ENCODE results near the gene FOLR3. TPM values are rescaled to one million over a fixed set of nuclear protein-coding genes. Genes with fewer than 3 reads are reported as not detected.

Gene FOLR3
- total RNA-seq, 1 experiment from 2014 or later = 4.5 TPM

DNA sequence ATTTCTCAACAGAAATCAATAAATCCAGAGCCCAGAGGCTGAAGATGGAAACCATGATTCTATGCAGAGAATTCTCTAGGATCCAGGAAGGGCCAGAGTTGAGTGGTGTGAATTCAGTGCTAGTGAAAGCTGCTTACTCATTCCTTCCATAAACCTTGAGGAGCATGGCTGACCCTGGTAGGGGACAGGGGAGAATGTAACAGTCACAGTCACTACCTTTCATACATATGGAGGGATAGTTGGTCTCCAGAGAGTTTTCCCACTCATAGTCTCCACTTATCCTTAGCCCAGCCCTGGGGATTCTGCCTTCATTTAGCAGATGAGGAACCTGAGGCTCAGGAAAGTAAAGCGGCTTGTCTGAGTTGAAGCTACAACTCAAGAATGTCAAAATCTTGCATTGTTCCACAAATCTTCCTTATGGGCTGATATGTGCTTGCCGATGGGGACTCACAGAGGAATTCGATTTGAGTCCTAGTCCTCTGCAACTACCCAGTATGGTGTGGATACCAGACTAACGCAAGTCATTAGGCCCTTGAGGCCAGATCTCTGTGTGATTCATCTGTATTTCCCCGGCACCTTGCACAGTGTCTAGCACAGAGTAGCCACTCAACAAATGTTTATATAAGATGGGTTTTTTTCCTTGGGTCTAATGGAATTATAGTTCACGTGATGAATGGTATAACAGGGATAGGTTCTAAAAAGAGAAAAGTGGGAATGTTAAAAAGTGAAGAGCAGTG is 19.3 kb upstream of the FOLR3 start:
- no peak overlapping the region for H3K4me3 ChIP-seq
- no peak for DNase-seq
- H3K27me3 ChIP-seq = no peaks in the 10 kb centered on the region
- no peaks in the 10 kb centered on the region; the same call in 1 of the 2 replicates for H3K9me3 ChIP-seq
- H3K36me3 ChIP-seq = peaks cover 4% of the 10 kb centered on the region

DNA sequence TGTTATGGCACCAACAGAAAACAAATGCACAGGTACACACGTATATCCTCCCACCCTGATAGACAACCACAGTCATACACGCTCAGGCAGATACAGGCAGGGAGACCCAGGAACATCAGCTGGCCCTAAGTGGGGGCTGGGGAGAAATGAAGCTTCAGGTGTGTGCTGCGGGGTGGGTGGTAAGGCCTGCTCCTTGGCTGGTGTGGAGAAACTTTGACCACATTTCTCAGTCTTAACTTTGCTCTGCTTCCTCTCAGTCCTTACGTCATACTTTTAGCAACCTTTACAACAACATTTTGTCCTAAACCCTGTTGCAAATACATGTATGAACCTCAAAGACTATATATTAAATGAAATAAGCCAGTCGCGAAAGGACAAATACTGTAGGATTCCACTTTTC is 16.3 kb upstream of the FOLR3 start:
- Histone ChIP-seq H3K27me3 (no peaks in the 10 kb centered on the region), H3K36me3 (no peaks in the 10 kb centered on the region; the same call in 1 of the 2 replicates), H3K9me3 (no peaks in the 10 kb centered on the region; the same call in 1 of the 2 replicates), H3K4me3 (no peak overlapping the region)
- DNase-seq = no peak

DNA sequence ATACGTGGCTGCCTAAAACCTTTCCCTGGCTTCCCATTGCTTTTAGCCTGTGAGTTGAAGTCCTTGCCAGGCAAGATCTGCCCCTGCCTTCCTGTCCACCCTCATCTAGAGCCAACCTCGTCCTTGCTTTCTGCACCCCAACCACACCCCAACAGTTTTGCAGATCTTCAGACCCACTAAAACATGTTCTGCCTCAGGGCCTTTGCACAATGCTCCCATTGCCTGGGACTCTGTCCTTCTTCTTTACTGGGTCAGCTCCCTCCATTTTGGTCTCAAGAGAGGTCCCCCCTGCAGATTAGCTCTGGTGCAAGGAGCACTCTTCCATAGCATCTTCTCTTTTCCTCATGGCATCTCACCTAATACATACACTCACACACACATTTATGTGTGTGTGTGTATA is 14.6 kb upstream of the FOLR3 start:
- DNase-seq = no peak
- no peaks in the 10 kb centered on the region; the same call in 1 of the 2 replicates for H3K36me3 ChIP-seq
- no peak overlapping the region for H3K4me3 ChIP-seq
- no peaks in the 10 kb centered on the region; the same call in 1 of the 2 replicates for H3K9me3 ChIP-seq
- no peaks in the 10 kb centered on the region for H3K27me3 ChIP-seq

DNA sequence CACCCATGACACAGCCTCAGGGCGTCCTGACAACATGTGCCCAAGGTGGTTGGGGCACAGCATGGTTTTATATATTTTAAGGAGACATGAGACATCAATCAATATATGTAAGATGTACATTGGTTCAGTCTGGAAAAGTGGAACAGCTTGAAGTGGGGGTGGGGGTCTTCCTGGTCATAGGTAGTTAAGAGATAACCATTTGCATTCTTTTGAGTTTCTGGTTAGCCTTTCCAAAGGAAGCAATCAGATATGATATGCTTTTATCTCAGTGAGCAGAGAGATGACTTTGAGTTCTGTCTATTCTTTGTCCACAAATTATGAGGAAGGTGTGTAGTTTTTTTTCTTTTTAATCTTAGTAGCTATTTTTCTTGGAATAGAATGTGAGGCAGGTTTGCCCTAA is 12.9 kb upstream of the FOLR3 start:
- DNase-seq = no peak
- H3K9me3 ChIP-seq = no peaks in the 10 kb centered on the region; the same call in 1 of the 2 replicates
- no peaks in the 10 kb centered on the region for H3K27me3 ChIP-seq
- H3K4me3 ChIP-seq = no peak overlapping the region
- H3K36me3 ChIP-seq = no peaks in the 10 kb centered on the region; the same call in 1 of the 2 replicates

DNA sequence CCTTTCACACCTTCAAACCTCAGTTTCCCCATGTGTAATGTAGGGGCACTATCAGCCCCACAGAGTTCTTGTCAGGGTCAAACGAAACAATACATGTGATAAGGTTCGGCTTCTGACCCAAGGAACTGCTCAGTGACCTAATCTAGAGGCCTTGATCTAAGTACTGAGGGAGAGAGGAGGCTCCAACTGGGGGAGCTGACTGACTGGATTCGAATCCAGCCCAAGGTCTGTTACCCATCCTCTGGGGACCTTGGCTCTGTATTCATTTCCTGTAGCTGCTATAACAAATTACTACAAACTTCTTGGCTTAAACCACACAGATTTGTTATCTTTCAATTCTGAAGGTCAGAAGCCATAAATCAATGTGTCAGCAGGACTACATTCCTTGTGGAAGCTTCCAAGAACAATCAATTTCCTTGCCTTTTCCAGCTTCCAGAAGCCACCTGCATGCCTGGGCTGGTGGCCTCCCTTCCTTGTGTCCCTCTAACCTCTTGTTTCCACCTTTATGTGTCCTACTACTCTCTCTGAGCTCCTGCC is 12.3 kb upstream of the FOLR3 start:
- Histone ChIP-seq H3K9me3 (peaks cover 3% of the 10 kb centered on the region), H3K27me3 (no peaks in the 10 kb centered on the region), H3K36me3 (no peaks in the 10 kb centered on the region; the same call in 1 of the 2 replicates), H3K4me3 (no peak overlapping the region)
- no peak for DNase-seq

DNA sequence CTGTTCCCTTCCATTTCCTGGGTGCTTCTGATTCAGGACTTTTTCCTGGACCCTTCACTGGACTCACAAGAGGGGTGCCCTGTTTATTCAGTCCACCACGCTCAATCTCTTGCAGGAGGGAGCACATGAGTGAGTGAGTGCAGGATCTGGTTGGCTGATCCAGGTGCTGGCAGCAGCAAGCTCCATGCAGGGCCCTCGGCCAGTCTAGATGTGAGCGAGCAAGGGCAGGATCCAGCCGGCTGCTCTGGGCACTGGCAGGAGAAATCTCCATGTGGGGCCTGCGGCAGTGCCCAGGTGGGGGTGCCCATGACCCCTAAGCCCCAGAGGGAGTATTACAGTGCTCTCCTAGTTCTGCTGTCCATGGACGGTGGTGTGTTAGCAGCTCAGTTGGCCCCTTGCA is 11.5 kb upstream of the FOLR3 start:
- H3K36me3 ChIP-seq = no peaks in the 10 kb centered on the region

DNA sequence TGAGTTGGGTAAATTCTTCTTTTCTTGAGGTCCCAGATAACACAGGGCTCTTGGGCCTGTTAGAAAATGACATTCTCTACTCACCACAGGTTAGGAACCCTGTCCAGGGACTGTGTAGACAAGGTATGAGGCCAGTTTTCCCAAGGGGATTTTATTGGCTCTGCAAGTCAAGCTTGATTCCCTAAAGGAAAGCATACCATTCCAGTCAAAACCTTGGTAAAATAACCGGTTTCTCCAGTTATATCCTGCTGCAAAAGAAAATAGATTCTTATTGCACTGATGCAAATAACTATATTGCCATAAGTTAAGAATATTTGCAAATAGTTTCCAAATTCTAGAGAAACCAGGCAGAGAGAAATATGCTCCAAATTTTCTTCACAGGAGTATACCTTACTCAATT is 9.6 kb upstream of the FOLR3 start:
- H3K9me3 ChIP-seq = peaks cover 3% of the 10 kb centered on the region

More for the DNA sequence above, 11.5 kb upstream of the FOLR3 start:
- Histone ChIP-seq H3K4me3 (no peak overlapping the region), H3K27me3 (no peaks in the 10 kb centered on the region), H3K9me3 (peaks cover 3% of the 10 kb centered on the region)
- DNase-seq = no peak

DNA sequence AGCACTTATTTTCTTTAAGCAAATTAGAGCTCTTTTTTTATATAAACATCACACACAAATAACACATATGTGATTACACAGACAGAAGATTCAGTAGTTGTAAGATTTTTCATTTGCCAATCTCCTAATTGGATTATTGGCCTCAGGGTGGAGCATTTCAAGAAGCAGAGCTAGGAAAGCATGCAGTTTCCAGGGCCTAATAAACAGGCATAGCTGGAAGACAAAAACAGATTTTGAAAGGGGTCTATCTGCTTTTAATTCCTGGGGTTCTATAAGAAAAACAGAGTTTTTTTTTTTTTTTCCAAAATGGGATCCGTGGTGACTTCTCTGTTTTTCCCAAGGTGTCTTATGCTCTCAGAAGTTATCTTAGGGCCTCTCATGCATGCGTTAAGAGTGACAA is 7.6 kb upstream of the FOLR3 start:
- peaks cover 3% of the 10 kb centered on the region for H3K9me3 ChIP-seq

More for the DNA sequence above, 9.6 kb upstream of the FOLR3 start:
- no peak overlapping the region for H3K4me3 ChIP-seq
- DNase-seq = no peak
- H3K27me3 ChIP-seq = no peaks in the 10 kb centered on the region
- H3K36me3 ChIP-seq = no peaks in the 10 kb centered on the region

DNA sequence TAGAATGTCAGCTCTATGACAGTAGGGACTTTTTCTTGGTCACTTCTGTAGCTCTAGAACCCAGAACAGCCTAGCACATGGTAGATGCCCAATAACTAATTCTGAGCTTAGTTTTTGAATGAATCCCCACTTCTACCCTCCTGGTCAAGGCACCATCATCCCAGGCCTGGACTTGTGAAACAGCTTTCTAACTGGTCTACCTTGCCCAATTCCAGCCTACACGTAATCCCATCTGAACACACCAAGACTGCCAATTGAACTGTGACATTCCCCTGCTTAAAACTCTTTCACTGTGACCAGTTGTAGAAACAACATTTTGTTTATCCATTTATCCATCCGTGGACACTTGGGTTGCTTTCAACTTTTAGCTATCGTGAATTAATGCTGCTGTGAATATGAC is 6.1 kb upstream of the FOLR3 start:
- Histone ChIP-seq H3K4me3 (no peak overlapping the region), H3K27me3 (no peaks in the 10 kb centered on the region), H3K9me3 (peaks cover 3% of the 10 kb centered on the region), H3K36me3 (no peaks in the 10 kb centered on the region)
- DNase-seq = no peak

More for the DNA sequence above, 7.6 kb upstream of the FOLR3 start:
- Histone ChIP-seq H3K36me3 (no peaks in the 10 kb centered on the region), H3K27me3 (no peaks in the 10 kb centered on the region), H3K4me3 (no peak overlapping the region)
- DNase-seq = no peak

DNA sequence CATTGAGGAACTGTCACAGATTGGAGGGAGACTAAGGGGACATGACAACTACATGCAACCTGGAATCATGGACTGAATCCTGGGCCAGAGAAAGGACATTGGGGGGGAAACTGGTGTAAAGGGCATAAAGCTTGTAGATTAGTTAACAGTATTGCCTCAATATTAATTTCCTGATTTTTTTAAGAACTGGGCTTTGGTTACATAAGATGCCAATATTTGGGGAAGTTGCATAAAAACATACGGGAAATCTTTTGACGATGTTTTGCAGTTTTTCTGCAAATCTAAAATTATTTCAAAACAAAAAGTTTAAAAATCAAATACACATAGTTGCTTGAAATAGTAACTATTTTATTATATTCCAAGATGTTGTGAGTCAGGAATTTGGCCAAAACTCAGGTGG is 2.9 kb upstream of the FOLR3 start:
- Histone ChIP-seq H3K4me3 (no peak overlapping the region), H3K27me3 (no peaks in the 10 kb centered on the region), H3K36me3 (no peaks in the 10 kb centered on the region; the same call in none of the 2 replicates), H3K9me3 (peaks cover 10% of the 10 kb centered on the region)
- no peak for DNase-seq

DNA sequence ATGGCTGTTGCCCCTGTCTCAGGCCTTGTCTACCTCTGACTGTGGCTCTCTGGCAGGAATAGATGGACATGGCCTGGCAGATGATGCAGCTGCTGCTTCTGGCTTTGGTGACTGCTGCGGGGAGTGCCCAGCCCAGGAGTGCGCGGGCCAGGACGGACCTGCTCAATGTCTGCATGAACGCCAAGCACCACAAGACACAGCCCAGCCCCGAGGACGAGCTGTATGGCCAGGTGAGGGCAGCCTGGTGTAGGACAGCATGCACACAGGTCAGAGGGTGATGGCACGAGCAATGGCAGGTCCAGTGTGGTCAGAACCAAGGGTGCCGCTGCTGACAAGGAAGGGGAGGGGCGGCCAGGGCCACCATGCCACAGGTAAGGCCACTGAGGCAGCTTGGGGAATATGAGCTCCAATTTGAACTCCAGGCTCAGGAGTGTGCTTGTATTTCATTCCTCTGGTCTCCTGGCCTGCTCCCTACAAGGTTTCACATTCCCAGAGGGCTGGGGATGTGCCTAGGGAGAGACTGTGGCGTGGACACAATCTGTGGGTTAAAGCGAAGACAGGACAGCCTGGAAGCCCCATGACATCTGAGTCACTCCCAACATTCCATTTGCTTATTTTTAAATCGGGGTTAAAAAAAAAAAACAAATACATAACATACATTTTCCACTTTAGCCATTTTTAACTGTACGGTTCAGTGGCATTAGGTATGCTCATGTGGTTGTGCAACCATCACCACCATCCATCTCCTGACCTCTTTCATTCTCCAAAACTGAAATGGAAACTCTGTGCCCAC is 562 bp downstream of the FOLR3 start:
- Histone ChIP-seq H3K4me3 (no peak overlapping the region), H3K36me3 (peaks cover 4% of the 10 kb centered on the region), H3K9me3 (peaks cover 7% of the 10 kb centered on the region; the same call in 1 of the 2 replicates), H3K27me3 (no peaks in the 10 kb centered on the region)
- no peak for DNase-seq

DNA sequence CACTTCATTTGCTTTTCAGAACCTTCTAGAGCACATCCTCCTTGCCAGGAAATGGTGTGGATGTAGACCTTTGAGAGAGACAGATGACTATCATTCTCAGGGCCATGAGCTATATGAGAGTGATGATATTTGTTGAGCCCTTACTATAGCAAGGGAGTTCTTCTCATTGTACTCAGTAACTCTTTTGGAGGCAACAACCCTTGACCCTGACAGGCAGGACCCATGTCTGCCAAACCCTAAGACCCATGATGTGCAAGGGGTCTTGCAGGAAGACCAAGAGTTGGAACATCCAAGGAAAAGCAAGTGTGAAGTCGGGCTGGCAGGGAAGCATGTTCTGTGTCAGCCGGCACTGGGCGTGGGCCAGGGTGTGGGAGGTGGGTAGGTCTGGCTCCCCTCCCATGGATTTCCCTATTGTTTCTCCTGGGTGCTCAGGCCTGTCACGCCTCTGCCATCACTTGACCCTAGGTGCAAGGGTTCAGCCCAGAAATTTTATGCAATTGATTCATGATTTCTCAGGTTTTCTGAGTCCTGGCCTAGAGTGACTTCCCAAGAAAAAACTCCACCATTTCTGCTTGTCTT is 1.2 kb downstream of the FOLR3 start:
- Histone ChIP-seq H3K27me3 (no peaks in the 10 kb centered on the region), H3K36me3 (peaks cover 4% of the 10 kb centered on the region), H3K9me3 (peaks cover 7% of the 10 kb centered on the region; the same call in 1 of the 2 replicates), H3K4me3 (no peak overlapping the region)
- DNase-seq = peak; percentile 22

DNA sequence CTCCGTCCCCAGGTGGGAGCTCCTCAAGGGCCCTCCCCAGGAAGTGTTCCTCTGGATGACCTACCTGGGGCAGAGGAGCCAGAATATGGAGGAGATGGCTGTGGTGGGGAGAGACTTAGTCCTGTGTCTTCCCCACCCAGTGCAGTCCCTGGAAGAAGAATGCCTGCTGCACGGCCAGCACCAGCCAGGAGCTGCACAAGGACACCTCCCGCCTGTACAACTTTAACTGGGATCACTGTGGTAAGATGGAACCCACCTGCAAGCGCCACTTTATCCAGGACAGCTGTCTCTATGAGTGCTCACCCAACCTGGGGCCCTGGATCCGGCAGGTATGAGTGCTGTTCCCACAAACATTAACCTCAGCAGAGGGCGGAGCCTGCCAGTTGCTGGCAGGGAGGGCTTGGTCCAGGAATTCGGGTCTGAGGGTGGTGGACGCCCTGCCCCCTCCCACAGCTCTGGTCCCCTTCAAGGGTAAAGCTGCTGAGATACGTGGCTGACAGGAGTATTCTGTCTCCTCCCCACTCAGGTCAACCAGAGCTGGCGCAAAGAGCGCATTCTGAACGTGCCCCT is 3.4 kb downstream of the FOLR3 start:
- Histone ChIP-seq H3K9me3 (peaks cover 7% of the 10 kb centered on the region; the same call in 1 of the 2 replicates), H3K4me3 (no peak overlapping the region), H3K36me3 (peaks cover 10% of the 10 kb centered on the region), H3K27me3 (no peaks in the 10 kb centered on the region)
- no peak for DNase-seq

DNA sequence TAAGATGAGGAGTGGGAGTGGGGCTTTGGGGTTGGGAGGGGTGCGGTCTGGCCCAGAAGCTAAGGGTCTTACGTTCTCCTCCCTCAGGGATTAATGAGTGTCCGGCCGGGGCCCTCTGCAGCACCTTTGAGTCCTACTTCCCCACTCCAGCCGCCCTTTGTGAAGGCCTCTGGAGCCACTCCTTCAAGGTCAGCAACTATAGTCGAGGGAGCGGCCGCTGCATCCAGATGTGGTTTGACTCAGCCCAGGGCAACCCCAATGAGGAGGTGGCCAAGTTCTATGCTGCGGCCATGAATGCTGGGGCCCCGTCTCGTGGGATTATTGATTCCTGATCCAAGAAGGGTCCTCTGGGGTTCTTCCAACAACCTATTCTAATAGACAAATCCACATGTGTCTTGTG is 4.0 kb downstream of the FOLR3 start:
- Histone ChIP-seq H3K36me3 (peaks cover 11% of the 10 kb centered on the region), H3K9me3 (peaks cover 7% of the 10 kb centered on the region; the same call in 1 of the 2 replicates), H3K27me3 (no peaks in the 10 kb centered on the region), H3K4me3 (no peak overlapping the region)
- DNase-seq = no peak

DNA sequence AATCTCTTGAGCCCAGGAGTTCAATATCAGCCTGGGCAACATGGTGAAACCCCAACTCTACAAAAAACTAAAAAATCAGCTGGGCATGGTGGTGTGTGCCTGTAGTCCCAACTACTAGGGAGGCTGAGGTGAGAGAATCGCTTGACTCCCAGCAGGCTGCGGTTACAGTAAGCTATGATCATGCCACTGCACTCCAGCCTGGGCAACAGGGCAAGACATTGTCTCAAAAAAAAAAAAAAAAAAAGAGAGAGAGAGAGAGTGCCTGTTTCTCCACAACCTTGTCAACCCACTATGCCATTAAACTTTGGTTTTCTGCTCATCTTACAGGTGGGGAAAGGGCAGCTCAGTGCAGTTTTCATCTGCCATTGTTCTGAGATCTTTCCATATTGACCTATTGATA is 5.1 kb downstream of the FOLR3 start:
- peaks cover 7% of the 10 kb centered on the region; the same call in 1 of the 2 replicates for H3K9me3 ChIP-seq
- H3K36me3 ChIP-seq = peaks cover 15% of the 10 kb centered on the region
- no peak overlapping the region for H3K4me3 ChIP-seq
- no peaks in the 10 kb centered on the region for H3K27me3 ChIP-seq
- DNase-seq = peak; percentile 63

DNA sequence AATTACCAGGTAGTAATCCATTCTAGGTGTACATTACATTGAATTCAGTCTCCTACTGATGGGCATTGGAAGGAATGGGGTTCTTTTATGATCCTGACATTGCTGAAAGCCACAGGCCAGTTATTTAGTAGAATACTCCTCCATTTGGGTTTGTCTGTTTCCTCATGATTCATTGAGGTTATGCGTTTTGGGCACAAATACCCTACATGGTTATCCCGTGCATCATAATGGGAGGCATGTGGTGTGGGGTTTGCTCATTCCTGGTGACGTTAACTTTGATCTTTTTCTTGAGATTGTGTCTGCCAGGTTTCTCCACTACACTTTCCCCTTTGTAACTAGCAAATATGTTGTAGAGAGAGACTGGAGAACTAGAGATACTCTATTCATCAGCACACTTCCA is 5.5 kb downstream of the FOLR3 start:
- peaks cover 19% of the 10 kb centered on the region for H3K36me3 ChIP-seq
- no peak overlapping the region for H3K4me3 ChIP-seq
- peaks cover 7% of the 10 kb centered on the region; the same call in 1 of the 2 replicates for H3K9me3 ChIP-seq
- peak; percentile 78 for DNase-seq
- no peaks in the 10 kb centered on the region for H3K27me3 ChIP-seq

Data from MG63 (cell line).